Esophagus (tissue), 2 donors: ENCODE data around the gene MNDA. TPM values are rescaled to one million over a fixed set of nuclear protein-coding genes. Genes with fewer than 3 reads are reported as not detected.
"Not testable (repeated sequence)": the region's sequence is repeated elsewhere in the genome, so short reads cannot be mapped to it uniquely, and the experiment has no call there.

ENCODE experiments used
- H3K27ac ChIP-seq, 2 donors: one replicate each; pipeline ENCODE4 v1.5.1; 2013; ENCODE audit warnings: low read depth in 2 of 2, mild to moderate bottlenecking in 2 of 2, inconsistent platforms in 1 of 2, low read length in 1 of 2, moderate library complexity in 1 of 2
- H3K27me3 ChIP-seq, 2 donors: one replicate each; pipeline ENCODE4 v1.6.1; 2013; ENCODE audit warnings: low read length in 2 of 2, control low read depth in 1 of 2, mild to moderate bottlenecking in 1 of 2; ENCODE audit not compliant: insufficient read depth in 2 of 2, control insufficient read depth in 1 of 2
- H3K36me3 ChIP-seq, 2 donors: one replicate each; pipeline ENCODE4 v1.6.1; 2013; ENCODE audit warnings: low read length in 1 of 2; ENCODE audit not compliant: control insufficient read depth in 2 of 2, insufficient read depth in 2 of 2
- H3K4me1 ChIP-seq, 2 donors: one replicate each; pipeline ENCODE4 v1.6.1; 2013; ENCODE audit warnings: low read length in 1 of 2; ENCODE audit not compliant: control insufficient read depth in 2 of 2, insufficient read depth in 2 of 2
- H3K4me3 ChIP-seq, 2 donors: one replicate each; pipeline ENCODE4 v1.5.1; 2013; ENCODE audit warnings: low read length in 2 of 2, mild to moderate bottlenecking in 2 of 2, low read depth in 1 of 2, moderate library complexity in 1 of 2
- H3K9me3 ChIP-seq, 2 donors: one replicate each; pipeline ENCODE4 v1.6.1; 2013; ENCODE audit warnings: mild to moderate bottlenecking in 2 of 2, low read depth in 1 of 2, low read length in 1 of 2, moderate library complexity in 1 of 2; ENCODE audit not compliant: control insufficient read depth in 2 of 2, insufficient read depth in 1 of 2
- WGBS, 2 donors: extraction: QIAGEN DNeasy Blood & Tissue Kit; methylation state at CpG; one replicate each; pipeline ENCODE4 v1.1.7; 2013; 5-methylcytosine and 5-hydroxymethylcytosine counted together
- polyA plus RNA-seq, 2 donors: library from polyadenylated mRNA; stranded (reverse); fragments of 200-250 nt; gene quantifications; one replicate each; pipeline ENCODE4 v1.2.3, GENCODE V29; 2013
- donor health status: healthy with polysubstance abuse.
- donor health status: Bipolar disorder and iron deficiency.

MNDA gene
- polyA plus RNA-seq, 2 donors = 0.49 to 0.93 TPM

GRCh38 chr1:158830074-158830677 is 975 bp upstream of the MNDA start:
- H3K4me1 ChIP-seq = no peaks in the 10 kb centered on the region
- WGBS, 2 donors = 58 to 63% methylated on average over 2 of the region's 2 CpGs
- H3K27me3 ChIP-seq = no peaks in the 10 kb centered on the region
- H3K4me3 ChIP-seq = no peak overlapping the region
- peaks cover 0 to 6% of the 10 kb centered on the region in 2 donors for H3K9me3 ChIP-seq
- H3K27ac ChIP-seq = no peak overlapping the region
- no peaks in the 10 kb centered on the region for H3K36me3 ChIP-seq

- H3K27me3 ChIP-seq = no peaks in the 10 kb centered on the region
- no peaks in the 10 kb centered on the region for H3K4me1 ChIP-seq
- 68 to 78% methylated on average over 3 of the region's 3 CpGs for WGBS, 2 donors
- H3K9me3 ChIP-seq = peaks cover 0 to 6% of the 10 kb centered on the region in 2 donors
- H3K4me3 ChIP-seq = no peak overlapping the region
- H3K36me3 ChIP-seq = no peaks in the 10 kb centered on the region
- H3K27ac ChIP-seq = no peak overlapping the region
Measured at GRCh38 chr1:158833264-158833663, 2.1 kb downstream of the MNDA start.

GRCh38 chr1:158836038-158836437 is 4.9 kb downstream of the MNDA start:
- Histone ChIP-seq H3K4me3 (no peak overlapping the region), H3K36me3 (no peaks in the 10 kb centered on the region), H3K27me3 (no peaks in the 10 kb centered on the region), H3K27ac (no peak overlapping the region), H3K4me1 (no peaks in the 10 kb centered on the region), H3K9me3 (no peaks in the 10 kb centered on the region)
- 83 to 90% methylated on average over 4 of the region's 4 CpGs for WGBS, 2 donors

- Histone ChIP-seq H3K9me3 (no peaks in the 10 kb centered on the region), H3K36me3 (no peaks in the 10 kb centered on the region)
Measured at GRCh38 chr1:158838660-158839059, 7.5 kb downstream of the MNDA start.

GRCh38 chr1:158839566-158839965 is 8.4 kb downstream of the MNDA start:
- Histone ChIP-seq H3K27ac (no peak overlapping the region), H3K4me1 (no peaks in the 10 kb centered on the region), H3K9me3 (no peaks in the 10 kb centered on the region), H3K27me3 (no peaks in the 10 kb centered on the region), H3K4me3 (no peak overlapping the region), H3K36me3 (no peaks in the 10 kb centered on the region)
- WGBS, 2 donors = 63 to 69% methylated on average over 2 of the region's 2 CpGs

More at GRCh38 chr1:158838660-158839059, 7.5 kb downstream of the MNDA start:
- no peak overlapping the region for H3K27ac ChIP-seq
- H3K4me1 ChIP-seq = no peaks in the 10 kb centered on the region
- no peaks in the 10 kb centered on the region for H3K27me3 ChIP-seq
- H3K4me3 ChIP-seq = no peak overlapping the region

GRCh38 chr1:158840236-158840635 is 9.1 kb downstream of the MNDA start:
- 56 to 68% methylated on average over 5 of the region's 5 CpGs for WGBS, 2 donors
- Histone ChIP-seq H3K27ac (no peak overlapping the region), H3K9me3 (no peaks in the 10 kb centered on the region), H3K4me1 (no peaks in the 10 kb centered on the region), H3K27me3 (no peaks in the 10 kb centered on the region), H3K4me3 (no peak overlapping the region), H3K36me3 (no peaks in the 10 kb centered on the region)

GRCh38 chr1:158864595-158864994 is 33.4 kb downstream of the MNDA start:
- WGBS, 2 donors = 61 to 63% methylated on average over 6 of the region's 6 CpGs
- Histone ChIP-seq H3K27ac (no peak overlapping the region), H3K27me3 (no peaks in the 10 kb centered on the region), H3K36me3 (no peaks in the 10 kb centered on the region), H3K4me3 (no peak overlapping the region), H3K9me3 (no peaks in the 10 kb centered on the region), H3K4me1 (no peaks in the 10 kb centered on the region)

GRCh38 chr1:158870438-158870837 is 39.3 kb downstream of the MNDA start:
- WGBS, 2 donors = 91 to 92% methylated on average over 5 of the region's 5 CpGs
- not testable (repeated sequence) for H3K4me1 ChIP-seq, H3K27ac ChIP-seq, H3K36me3 ChIP-seq, H3K27me3 ChIP-seq, H3K4me3 ChIP-seq, H3K9me3 ChIP-seq

GRCh38 chr1:158873141-158873540 is 42.0 kb downstream of the MNDA start:
- no peaks in the 10 kb centered on the region for H3K27me3 ChIP-seq
- no peak overlapping the region for H3K27ac ChIP-seq
- WGBS, 2 donors = 70 to 73% methylated on average over 2 of the region's 2 CpGs
- no peaks in the 10 kb centered on the region for H3K36me3 ChIP-seq
- no peaks in the 10 kb centered on the region for H3K9me3 ChIP-seq
- no peaks in the 10 kb centered on the region for H3K4me1 ChIP-seq
- no peak overlapping the region for H3K4me3 ChIP-seq

GRCh38 chr1:158893654-158894053 is 62.5 kb downstream of the MNDA start:
- Histone ChIP-seq H3K27ac (no peak overlapping the region), H3K27me3 (no peaks in the 10 kb centered on the region), H3K4me1 (no peaks in the 10 kb centered on the region), H3K36me3 (no peaks in the 10 kb centered on the region), H3K4me3 (no peak overlapping the region), H3K9me3 (no peaks in the 10 kb centered on the region)
